ENCODE measurements around the gene TFR2. TPM values are rescaled to one million over a fixed set of nuclear protein-coding genes. Genes with fewer than 3 reads are reported as not detected.

Gene TFR2
- total RNA-seq, 4 donors from 2014 or later: 1.6 to 2.5 TPM; not detected in 2

GRCh38 chr7:100641860-100642533, 645 bp upstream of the TFR2 start:
- Histone ChIP-seq H3K27ac (no peak overlapping the region), H3K27me3 (no peaks in the 10 kb centered on the region), H3K4me1 (no peaks in the 10 kb centered on the region), H3K4me3 (peak overlapping the region in 1 of 4 donors; percentile 19), H3K36me3 (no peaks in the 10 kb centered on the region), H3K9me3 (no peaks in the 10 kb centered on the region)
- DNase-seq: no peak
- TF ChIP-seq POLR2A (IDR thresholded peaks at IDR 0.05) (no peak), CTCF (IDR thresholded peaks at IDR 0.05) (no peak)

- no peaks in the 10 kb centered on the region for H3K9me3 ChIP-seq
- no peak for TF ChIP-seq POLR2A (IDR thresholded peaks at IDR 0.05)
- no peak for TF ChIP-seq CTCF (IDR thresholded peaks at IDR 0.05)
- H3K4me3 ChIP-seq: peak overlapping the region in 1 of 4 donors; percentile 13
- H3K36me3 ChIP-seq: no peaks in the 10 kb centered on the region
- H3K4me1 ChIP-seq: no peaks in the 10 kb centered on the region
- H3K27ac ChIP-seq: no peak overlapping the region
- no peak for DNase-seq
- no peaks in the 10 kb centered on the region for H3K27me3 ChIP-seq
Observed at GRCh38 chr7:100640517-100641440, 573 bp downstream of the TFR2 start.

- Histone ChIP-seq H3K36me3 (no peaks in the 10 kb centered on the region), H3K4me1 (no peaks in the 10 kb centered on the region), H3K27ac (no peak overlapping the region), H3K4me3 (no peak overlapping the region), H3K9me3 (no peaks in the 10 kb centered on the region), H3K27me3 (no peaks in the 10 kb centered on the region)
- TF ChIP-seq POLR2A (IDR thresholded peaks at IDR 0.05) (no peak), CTCF (IDR thresholded peaks at IDR 0.05) (no peak)
- DNase-seq: no peak
Observed at GRCh38 chr7:100639995-100640516, 1.3 kb downstream of the TFR2 start.

GRCh38 chr7:100632951-100633717, 8.2 kb downstream of the TFR2 start:
- Histone ChIP-seq H3K27me3 (no peaks in the 10 kb centered on the region), H3K4me3 (peak overlapping the region; percentile 49 to 75 (median 68)), H3K36me3 (no peaks in the 10 kb centered on the region), H3K27ac (peak overlapping the region in 3 of 4 donors; percentile 13 to 72 (median 55)), H3K4me1 (peaks cover 0 to 9% (median 3%) of the 10 kb centered on the region in 4 donors), H3K9me3 (no peaks in the 10 kb centered on the region)
- DNase-seq: peak; percentile 73 to 83 (median 75)
- TF ChIP-seq CTCF (IDR thresholded peaks at IDR 0.05) (peak in 5 of 6 experiments; percentile 9 to 58 (median 38)), POLR2A (IDR thresholded peaks at IDR 0.05) (no peak)

- no peak overlapping the region for H3K4me3 ChIP-seq
- H3K36me3 ChIP-seq: no peaks in the 10 kb centered on the region
- H3K9me3 ChIP-seq: no peaks in the 10 kb centered on the region
- TF ChIP-seq POLR2A (IDR thresholded peaks at IDR 0.05) (no peak), CTCF (IDR thresholded peaks at IDR 0.05) (no peak)
- DNase-seq: no peak
- peaks cover 0 to 21% (median 9%) of the 10 kb centered on the region in 4 donors for H3K4me1 ChIP-seq
- no peaks in the 10 kb centered on the region for H3K27me3 ChIP-seq
- no peak overlapping the region for H3K27ac ChIP-seq
Observed at GRCh38 chr7:100630066-100630465, 11.3 kb downstream of the TFR2 start.

Data from Peyer's patch (tissue), 4 donors.